Measurements from ENCODE around the gene TAGLN2. TPM values are rescaled to one million over a fixed set of nuclear protein-coding genes. Genes with fewer than 3 reads are reported as not detected.

Gene TAGLN2
- total RNA-seq, 4 donors from 2014 or later, result 104 to 170 (median 151) TPM

DNA sequence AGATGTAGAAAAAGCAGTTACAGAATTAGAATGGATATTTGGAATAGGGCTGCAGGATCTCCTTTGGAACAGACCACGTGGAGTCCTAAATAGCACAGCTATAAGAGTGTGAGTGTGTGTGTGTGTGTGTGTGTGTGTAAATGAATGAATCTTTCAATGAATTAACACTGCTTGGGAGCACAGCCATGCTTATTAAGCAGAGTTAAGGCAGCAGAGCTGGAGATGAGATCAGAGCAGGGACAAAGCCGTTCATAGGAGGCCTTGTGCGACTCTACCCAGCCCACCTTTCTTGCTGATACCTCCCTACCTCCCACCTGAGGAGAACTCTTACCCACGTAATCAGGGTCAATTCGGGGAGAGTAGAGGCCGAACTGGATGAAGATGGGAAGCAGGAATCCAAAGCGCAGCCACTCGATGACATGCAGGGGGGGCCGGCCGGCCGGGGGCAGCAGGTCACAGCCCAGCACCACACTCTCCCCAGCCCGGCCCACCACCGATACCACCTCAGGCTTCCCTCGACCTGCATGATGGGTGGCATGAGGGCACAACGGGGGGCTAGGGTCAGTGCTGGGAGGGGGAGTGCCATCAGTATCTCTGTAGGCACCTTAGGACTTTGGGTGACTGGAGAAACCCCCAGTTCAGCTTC, 17.4 kb upstream of the TAGLN2 start:
- no peaks in the 10 kb centered on the region for H3K9me3 ChIP-seq
- H3K4me3 ChIP-seq (replicated peaks in 1 of 3), result no peak overlapping the region
- H3K36me3 ChIP-seq, result no peaks in the 10 kb centered on the region
- peaks cover 15 to 25% of the 10 kb centered on the region in 2 donors for H3K4me1 ChIP-seq
- no peaks in the 10 kb centered on the region for H3K27me3 ChIP-seq
- intact Hi-C loops (cut with DNase I), result no loop called here
- no peak overlapping the region for H3K27ac ChIP-seq
- WGBS, 2 donors, result 87 to 89% methylated on average over 15 of the region's 15 CpGs
- TF ChIP-seq POLR2A (IDR thresholded peaks at IDR 0.05), result no peak
- TF ChIP-seq, protein P1, sequence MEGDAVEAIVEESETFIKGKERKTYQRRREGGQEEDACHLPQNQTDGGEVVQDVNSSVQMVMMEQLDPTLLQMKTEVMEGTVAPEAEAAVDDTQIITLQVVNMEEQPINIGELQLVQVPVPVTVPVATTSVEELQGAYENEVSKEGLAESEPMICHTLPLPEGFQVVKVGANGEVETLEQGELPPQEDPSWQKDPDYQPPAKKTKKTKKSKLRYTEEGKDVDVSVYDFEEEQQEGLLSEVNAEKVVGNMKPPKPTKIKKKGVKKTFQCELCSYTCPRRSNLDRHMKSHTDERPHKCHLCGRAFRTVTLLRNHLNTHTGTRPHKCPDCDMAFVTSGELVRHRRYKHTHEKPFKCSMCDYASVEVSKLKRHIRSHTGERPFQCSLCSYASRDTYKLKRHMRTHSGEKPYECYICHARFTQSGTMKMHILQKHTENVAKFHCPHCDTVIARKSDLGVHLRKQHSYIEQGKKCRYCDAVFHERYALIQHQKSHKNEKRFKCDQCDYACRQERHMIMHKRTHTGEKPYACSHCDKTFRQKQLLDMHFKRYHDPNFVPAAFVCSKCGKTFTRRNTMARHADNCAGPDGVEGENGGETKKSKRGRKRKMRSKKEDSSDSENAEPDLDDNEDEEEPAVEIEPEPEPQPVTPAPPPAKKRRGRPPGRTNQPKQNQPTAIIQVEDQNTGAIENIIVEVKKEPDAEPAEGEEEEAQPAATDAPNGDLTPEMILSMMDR (IDR thresholded peaks at IDR 0.05), result no peak
- no peak for DNase-seq

DNA sequence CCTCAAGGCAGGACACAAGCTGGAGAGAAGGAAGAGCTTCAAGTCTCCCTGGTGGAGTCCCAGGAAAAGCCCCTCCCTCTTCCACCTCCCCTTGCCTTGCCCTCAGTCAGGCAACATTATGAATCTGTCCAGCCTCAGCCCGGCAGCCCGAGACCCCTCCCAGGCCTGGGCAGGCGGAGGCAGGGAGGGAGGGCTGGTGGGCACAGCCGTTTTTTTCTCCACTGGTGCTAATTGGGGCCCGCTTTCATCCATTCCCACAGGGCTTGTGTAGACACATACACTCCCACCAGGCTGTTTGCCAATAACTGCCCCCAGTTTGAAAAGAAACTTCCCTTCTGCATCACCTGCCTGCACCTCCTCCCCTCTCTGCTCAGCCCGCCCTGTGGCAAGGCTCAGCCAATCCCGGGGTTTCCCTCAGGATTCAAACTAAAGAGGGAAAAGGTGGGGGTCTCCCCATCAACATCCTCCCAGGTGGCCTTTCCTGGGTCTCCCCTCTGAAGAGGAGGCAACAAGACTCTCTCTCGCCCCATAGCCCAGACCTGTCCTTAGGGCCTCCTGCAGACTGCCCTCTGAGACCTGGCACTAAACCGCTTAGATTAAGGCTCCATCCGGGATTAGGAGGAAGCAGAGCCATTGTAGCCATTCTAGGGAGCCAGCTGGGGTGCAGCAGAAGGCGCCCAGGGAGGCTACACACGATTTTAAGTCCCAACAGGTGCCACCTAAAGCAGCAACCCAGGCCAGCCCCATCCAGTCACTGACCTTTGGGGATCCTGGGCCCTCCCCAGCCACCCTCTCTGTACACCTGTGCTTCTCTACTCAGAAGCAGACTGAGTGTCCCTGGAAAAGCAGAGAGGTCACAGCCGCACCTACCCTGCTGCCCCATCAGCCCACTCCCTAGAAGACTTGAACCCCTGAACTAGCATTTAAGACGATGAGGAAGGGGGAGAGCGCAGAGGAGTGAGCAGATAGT, 16.6 kb upstream of the TAGLN2 start:
- Histone ChIP-seq H3K4me3 (replicated peaks in 1 of 3) (no peak overlapping the region), H3K27ac (no peak overlapping the region), H3K27me3 (no peaks in the 10 kb centered on the region), H3K36me3 (no peaks in the 10 kb centered on the region), H3K4me1 (peaks cover 11 to 24% of the 10 kb centered on the region in 2 donors), H3K9me3 (no peaks in the 10 kb centered on the region)
- TF ChIP-seq, protein P1 (IDR thresholded peaks at IDR 0.05), result no peak
- no peak for TF ChIP-seq POLR2A (IDR thresholded peaks at IDR 0.05)
- intact Hi-C loops (cut with DNase I), result no loop called here
- DNase-seq, result no peak
- WGBS, 2 donors, result 76 to 78% methylated on average over 14 to 15 of the region's 15 CpGs

DNA sequence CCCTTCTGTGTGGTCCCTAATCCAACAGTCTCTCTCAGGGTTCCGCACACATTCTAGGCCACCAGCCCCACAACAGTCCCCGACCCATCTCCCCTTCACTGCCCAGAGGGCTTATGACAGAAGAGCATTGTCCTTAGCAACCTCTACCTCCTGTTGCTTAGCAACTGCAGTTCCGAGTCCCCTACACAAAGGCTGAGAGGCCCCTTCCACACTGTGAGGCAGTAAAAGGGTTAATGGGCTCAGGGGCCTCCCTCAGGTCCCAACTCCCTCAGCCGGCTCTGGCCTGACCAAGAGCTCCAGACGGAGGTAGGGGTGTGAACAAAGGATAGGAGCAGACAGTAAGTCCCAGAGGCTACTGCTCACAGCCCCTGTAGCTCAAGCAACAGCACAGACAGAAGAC, 15.8 kb upstream of the TAGLN2 start:
- no peak overlapping the region for H3K4me3 ChIP-seq (replicated peaks in 1 of 3)
- intact Hi-C loops (cut with DNase I), result no loop called here
- no peak for TF ChIP-seq POLR2A (IDR thresholded peaks at IDR 0.05)
- TF ChIP-seq, protein P1 (IDR thresholded peaks at IDR 0.05), result no peak
- H3K27me3 ChIP-seq, result no peaks in the 10 kb centered on the region
- no peak for DNase-seq
- H3K27ac ChIP-seq, result no peak overlapping the region
- peaks cover 4 to 23% of the 10 kb centered on the region in 2 donors for H3K4me1 ChIP-seq
- no peaks in the 10 kb centered on the region for H3K36me3 ChIP-seq
- no peaks in the 10 kb centered on the region for H3K9me3 ChIP-seq
- WGBS, 2 donors, result 82 to 83% methylated on average over 5 of the region's 5 CpGs

DNA sequence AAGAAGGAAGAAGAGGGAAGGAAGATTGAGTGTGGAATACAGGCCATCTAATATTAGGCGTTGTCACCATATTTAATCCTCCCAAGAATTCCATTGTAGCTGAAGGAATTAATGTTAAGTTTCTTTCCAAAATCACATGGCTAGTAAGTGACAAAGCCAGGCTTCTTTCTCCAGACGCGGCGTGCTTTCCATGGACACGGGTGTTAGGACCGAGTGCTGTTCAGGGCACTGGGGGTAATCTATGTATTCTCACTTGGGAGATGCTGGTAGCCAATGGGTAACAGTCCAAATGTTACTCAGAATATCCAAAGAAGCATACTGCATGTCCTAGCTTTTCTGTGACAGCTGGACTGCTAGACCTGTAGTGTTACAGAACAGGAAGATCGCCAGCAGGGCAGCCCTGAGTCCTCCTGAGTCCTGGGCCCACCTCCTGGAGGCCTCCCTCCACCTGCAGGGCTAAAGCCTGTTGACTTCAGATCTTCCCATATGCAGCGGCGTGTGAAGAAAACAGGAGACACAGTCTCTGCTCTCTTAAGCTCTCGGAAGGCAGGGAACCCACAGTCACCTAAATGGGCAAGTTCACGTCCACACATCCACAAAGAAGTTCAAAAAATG, 14.8 kb upstream of the TAGLN2 start:
- Histone ChIP-seq H3K27ac (no peak overlapping the region), H3K36me3 (no peaks in the 10 kb centered on the region), H3K4me3 (replicated peaks in 1 of 3) (no peak overlapping the region), H3K4me1 (peaks cover 0 to 17% of the 10 kb centered on the region in 2 donors), H3K9me3 (no peaks in the 10 kb centered on the region), H3K27me3 (no peaks in the 10 kb centered on the region)
- DNase-seq, result no peak
- no peak for TF ChIP-seq POLR2A (IDR thresholded peaks at IDR 0.05)
- TF ChIP-seq, protein P1 (IDR thresholded peaks at IDR 0.05), result no peak
- intact Hi-C loops (cut with DNase I), result no loop called here
- WGBS, 2 donors, result 87 to 88% methylated on average over 11 of the region's 11 CpGs
